Measurements from ENCODE around the gene KCNQ2. TPM values are rescaled to one million over a fixed set of nuclear protein-coding genes. Genes with fewer than 3 reads are reported as not detected.

Gene KCNQ2
- total RNA-seq, 1 experiment from 2014 or later = not detected

- intact Hi-C loops (cut with micrococcal nuclease; ENCODE audit: unreplicated experiment) = no loop called here
- Histone ChIP-seq H3K4me2 (no peak overlapping the region), H4K20me1 (ENCODE audit: insufficient read depth) (no peaks in the 10 kb centered on the region; the same call in 1 of the 2 replicates), H3K36me3 (ENCODE audit: low read depth) (no peaks in the 10 kb centered on the region), H3K79me2 (ENCODE audit: low read depth) (no peaks in the 10 kb centered on the region), H2AFZ (no peak overlapping the region), H3K9me3 (ENCODE audit: insufficient read depth, low read depth) (no peaks in the 10 kb centered on the region), H3K4me3 (no peak overlapping the region), H3K27ac (no peak overlapping the region), H3K27me3 (ENCODE audit: insufficient read depth, low read depth) (peaks cover 56% of the 10 kb centered on the region), H3F3A (ENCODE audit: insufficient read depth, low read depth) (no peaks in the 10 kb centered on the region), H3K4me1 (replicated peaks; ENCODE audit: insufficient read depth) (peaks cover 3% of the 10 kb centered on the region), H3K9me2 (ENCODE audit: insufficient read depth) (no peaks in the 10 kb centered on the region)
- no peak for DNase-seq
- ChIA-PET POLR2A (ENCODE audit: unreplicated experiment) (interaction anchor here (0.6 kb wide), 1 partner anchor 32 kb away, joined by 4 read pairs; no protein-coding TSS in a partner anchor), CTCF (interaction anchor here (0.6 kb wide), 1 partner anchor 234 kb away, joined by 4 read pairs; no protein-coding TSS in a partner anchor)
- TF ChIP-seq EZH2 (IDR thresholded peaks at IDR 0.05; ENCODE audit: low read depth) = no peak
- TF ChIP-seq, protein P1, sequence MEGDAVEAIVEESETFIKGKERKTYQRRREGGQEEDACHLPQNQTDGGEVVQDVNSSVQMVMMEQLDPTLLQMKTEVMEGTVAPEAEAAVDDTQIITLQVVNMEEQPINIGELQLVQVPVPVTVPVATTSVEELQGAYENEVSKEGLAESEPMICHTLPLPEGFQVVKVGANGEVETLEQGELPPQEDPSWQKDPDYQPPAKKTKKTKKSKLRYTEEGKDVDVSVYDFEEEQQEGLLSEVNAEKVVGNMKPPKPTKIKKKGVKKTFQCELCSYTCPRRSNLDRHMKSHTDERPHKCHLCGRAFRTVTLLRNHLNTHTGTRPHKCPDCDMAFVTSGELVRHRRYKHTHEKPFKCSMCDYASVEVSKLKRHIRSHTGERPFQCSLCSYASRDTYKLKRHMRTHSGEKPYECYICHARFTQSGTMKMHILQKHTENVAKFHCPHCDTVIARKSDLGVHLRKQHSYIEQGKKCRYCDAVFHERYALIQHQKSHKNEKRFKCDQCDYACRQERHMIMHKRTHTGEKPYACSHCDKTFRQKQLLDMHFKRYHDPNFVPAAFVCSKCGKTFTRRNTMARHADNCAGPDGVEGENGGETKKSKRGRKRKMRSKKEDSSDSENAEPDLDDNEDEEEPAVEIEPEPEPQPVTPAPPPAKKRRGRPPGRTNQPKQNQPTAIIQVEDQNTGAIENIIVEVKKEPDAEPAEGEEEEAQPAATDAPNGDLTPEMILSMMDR (conservative IDR thresholded peaks at IDR 0.05) = no peak
- no TSS peak for BruUV-seq (replicated peaks)
Measured at GRCh38 chr20:63452341-63452740, 20.1 kb downstream of the KCNQ2 start.

DNA sequence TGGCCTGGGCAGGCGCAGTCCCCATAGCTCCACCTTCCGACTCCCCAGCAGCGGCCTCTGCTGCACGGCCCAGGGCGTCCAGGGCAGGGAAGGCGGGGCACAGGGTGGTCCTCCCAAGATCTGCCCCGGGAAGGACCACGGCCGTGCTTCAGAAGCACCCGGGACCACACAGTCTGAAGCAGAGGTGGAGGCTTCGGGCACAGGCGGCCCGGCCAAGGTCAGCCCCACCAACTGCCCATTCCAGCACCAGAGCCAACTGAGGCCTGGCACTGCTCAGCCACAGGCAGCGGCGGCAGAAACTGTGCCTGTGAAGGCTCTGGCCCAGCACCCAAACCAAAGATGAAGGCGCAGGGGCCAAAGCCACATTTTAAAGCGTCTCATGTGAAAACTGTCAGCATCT lies 20.6 kb downstream of the KCNQ2 start:
- no peak overlapping the region for H3K4me2 ChIP-seq
- POLR2A ChIA-PET (ENCODE audit: unreplicated experiment) = no interaction called here
- no peaks in the 10 kb centered on the region for H3K79me2 ChIP-seq (ENCODE audit: low read depth)
- no peaks in the 10 kb centered on the region for H3K36me3 ChIP-seq (ENCODE audit: low read depth)
- H3K9me2 ChIP-seq (ENCODE audit: insufficient read depth) = no peaks in the 10 kb centered on the region
- no peak overlapping the region for H2AFZ ChIP-seq
- TF ChIP-seq, protein P1 (conservative IDR thresholded peaks at IDR 0.05) = no peak
- TF ChIP-seq EZH2 (IDR thresholded peaks at IDR 0.05; ENCODE audit: low read depth) = no peak
- H4K20me1 ChIP-seq (ENCODE audit: insufficient read depth) = no peaks in the 10 kb centered on the region; the same call in 1 of the 2 replicates
- no peak overlapping the region for H3K4me3 ChIP-seq
- no TSS peak for BruUV-seq (replicated peaks)
- DNase-seq = no peak
- CTCF ChIA-PET = interaction anchor here (0.5 to 0.6 kb wide), 2 partner anchors 25 to 234 kb away, joined by 4 read pairs; no protein-coding TSS in a partner anchor
- no peak overlapping the region for H3K27ac ChIP-seq
- H3K27me3 ChIP-seq (ENCODE audit: insufficient read depth, low read depth) = peaks cover 60% of the 10 kb centered on the region
- no peaks in the 10 kb centered on the region for H3K4me1 ChIP-seq (replicated peaks; ENCODE audit: insufficient read depth)
- H3F3A ChIP-seq (ENCODE audit: insufficient read depth, low read depth) = no peaks in the 10 kb centered on the region
- H3K9me3 ChIP-seq (ENCODE audit: insufficient read depth, low read depth) = no peaks in the 10 kb centered on the region
- intact Hi-C loops (cut with micrococcal nuclease; ENCODE audit: unreplicated experiment) = no loop called here

GRCh38 chr20:63449796-63450730 lies 22.4 kb downstream of the KCNQ2 start:
- no peak for DNase-seq
- Histone ChIP-seq H3K79me2 (ENCODE audit: low read depth) (no peaks in the 10 kb centered on the region), H3F3A (ENCODE audit: insufficient read depth, low read depth) (no peaks in the 10 kb centered on the region), H3K4me1 (replicated peaks; ENCODE audit: insufficient read depth) (no peaks in the 10 kb centered on the region), H3K4me3 (no peak overlapping the region), H3K9me2 (ENCODE audit: insufficient read depth) (no peaks in the 10 kb centered on the region), H3K9me3 (ENCODE audit: insufficient read depth, low read depth) (no peaks in the 10 kb centered on the region), H2AFZ (no peak overlapping the region), H3K27me3 (ENCODE audit: insufficient read depth, low read depth) (peaks cover 50% of the 10 kb centered on the region), H3K4me2 (no peak overlapping the region), H3K36me3 (ENCODE audit: low read depth) (no peaks in the 10 kb centered on the region), H4K20me1 (ENCODE audit: insufficient read depth) (no peaks in the 10 kb centered on the region; the same call in 1 of the 2 replicates), H3K27ac (no peak overlapping the region)
- intact Hi-C loops (cut with micrococcal nuclease; ENCODE audit: unreplicated experiment) = loop anchor here (10.0 kb wide), 1 partner anchor 45 kb away; the partner anchor contains the start of gene EEF1A2
- ChIA-PET POLR2A (ENCODE audit: unreplicated experiment) (no interaction called here), CTCF (no interaction called here)
- no peak for TF ChIP-seq EZH2 (IDR thresholded peaks at IDR 0.05; ENCODE audit: low read depth)
- TF ChIP-seq, protein P1 (conservative IDR thresholded peaks at IDR 0.05) = no peak
- no TSS peak for BruUV-seq (replicated peaks)
